OCI-LY7 (cell line): Measurements from ENCODE around the gene ADAM33.

Experiments used
- CTCF ChIP-seq: fragments of 200-600 bp; sonication (generic); conservative IDR thresholded peaks from 2 replicates; pipeline ENCODE4 v1.5.1; 2014; ENCODE audit warnings: mild to moderate bottlenecking, antibody characterized with exemption, low read length, moderate library complexity, mixed read lengths
- EZH2phosphoT487 ChIP-seq: fragments of 200-600 bp; sonication (generic); IDR thresholded peaks from 2 replicates; pipeline ENCODE4 v1.6.1; 2018; ENCODE audit warnings: low read depth, borderline replicate concordance, mild to moderate bottlenecking, mixed run types, antibody characterized with exemption, low read length, moderate library complexity, mixed read lengths

GRCh38 chr20:3729811-3730540, 48.2 kb upstream of the ADAM33 start:
- no peak for TF ChIP-seq CTCF
- no peak for TF ChIP-seq EZH2phosphoT487
